ENCODE results near the gene SLC1A5. TPM values are rescaled to one million over a fixed set of nuclear protein-coding genes. Genes with fewer than 3 reads are reported as not detected.

Gene SLC1A5
- total RNA-seq, 1 donor from 2014 or later = 91.4 TPM

GRCh38 chr19:46818812-46819211 is 30.4 kb upstream of the SLC1A5 start:
- DNase-seq (ENCODE audit: extremely low spot score, unreplicated experiment) = no peak
- H3K36me3 Mint-ChIP-seq = no peaks in the 10 kb centered on the region
- H3K4me3 Mint-ChIP-seq = no peak overlapping the region
- H3K9me3 Mint-ChIP-seq = no peaks in the 10 kb centered on the region
- TF ChIP-seq CTCF (conservative IDR thresholded peaks at IDR 0.05) = no peak
- no peak overlapping the region for H3K27ac Mint-ChIP-seq
- H3K27me3 Mint-ChIP-seq = no peaks in the 10 kb centered on the region
- H3K4me1 Mint-ChIP-seq (ENCODE audit: unreplicated experiment) = peaks cover 20% of the 10 kb centered on the region

- Mint-ChIP-seq H3K4me3 (no peak overlapping the region), H3K4me1 (ENCODE audit: unreplicated experiment) (peaks cover 25% of the 10 kb centered on the region), H3K9me3 (no peaks in the 10 kb centered on the region)
Measured at GRCh38 chr19:46815833-46816627, 27.6 kb upstream of the SLC1A5 start.

GRCh38 chr19:46813839-46814358 is 25.5 kb upstream of the SLC1A5 start:
- no peak for TF ChIP-seq CTCF (conservative IDR thresholded peaks at IDR 0.05)
- Mint-ChIP-seq H3K9me3 (no peaks in the 10 kb centered on the region), H3K27me3 (no peaks in the 10 kb centered on the region), H3K36me3 (no peaks in the 10 kb centered on the region), H3K27ac (no peak overlapping the region), H3K4me1 (ENCODE audit: unreplicated experiment) (peaks cover 12% of the 10 kb centered on the region), H3K4me3 (no peak overlapping the region)
- no peak for DNase-seq (ENCODE audit: extremely low spot score, unreplicated experiment)

More at GRCh38 chr19:46815833-46816627, 27.6 kb upstream of the SLC1A5 start:
- no peak for DNase-seq (ENCODE audit: extremely low spot score, unreplicated experiment)
- Mint-ChIP-seq H3K27ac (no peak overlapping the region), H3K27me3 (no peaks in the 10 kb centered on the region), H3K36me3 (no peaks in the 10 kb centered on the region)
- TF ChIP-seq CTCF (conservative IDR thresholded peaks at IDR 0.05) = no peak

GRCh38 chr19:46812977-46813838 is 24.8 kb upstream of the SLC1A5 start:
- peaks cover 12% of the 10 kb centered on the region for H3K4me1 Mint-ChIP-seq (ENCODE audit: unreplicated experiment)
- H3K9me3 Mint-ChIP-seq = no peaks in the 10 kb centered on the region
- no peaks in the 10 kb centered on the region for H3K27me3 Mint-ChIP-seq
- no peak overlapping the region for H3K27ac Mint-ChIP-seq
- no peaks in the 10 kb centered on the region for H3K36me3 Mint-ChIP-seq
- DNase-seq (ENCODE audit: extremely low spot score, unreplicated experiment) = no peak
- TF ChIP-seq CTCF (conservative IDR thresholded peaks at IDR 0.05) = no peak
- no peak overlapping the region for H3K4me3 Mint-ChIP-seq

GRCh38 chr19:46809534-46810272 is 21.3 kb upstream of the SLC1A5 start:
- H3K36me3 Mint-ChIP-seq = no peaks in the 10 kb centered on the region
- TF ChIP-seq CTCF (conservative IDR thresholded peaks at IDR 0.05) = no peak
- no peak overlapping the region for H3K27ac Mint-ChIP-seq
- peaks cover 12% of the 10 kb centered on the region for H3K4me1 Mint-ChIP-seq (ENCODE audit: unreplicated experiment)
- no peaks in the 10 kb centered on the region for H3K27me3 Mint-ChIP-seq
- DNase-seq (ENCODE audit: extremely low spot score, unreplicated experiment) = no peak
- no peak overlapping the region for H3K4me3 Mint-ChIP-seq
- H3K9me3 Mint-ChIP-seq = no peaks in the 10 kb centered on the region
